SH-SY5Y (cell line): Measurements from ENCODE around the gene TAPBP.

Experiments used
- GATA2 ChIP-seq: IDR thresholded peaks from 2 replicates; pipeline ENCODE4 v1.6.1; 2011; ENCODE audit warnings: mild to moderate bottlenecking, low read depth, low read length
- GATA3 ChIP-seq: IDR thresholded peaks from 2 replicates; pipeline ENCODE4 v1.6.1; 2011; ENCODE audit warnings: low read depth, mild to moderate bottlenecking, low read length, moderate library complexity

- TF ChIP-seq GATA3 (no peak), GATA2 (no peak)
Measured at GRCh38 chr6:33305052-33305451, 8.8 kb downstream of the TAPBP start.
